Activated CD8-positive, alpha-beta memory T cell treated with anti-CD3 and anti-CD28 coated beads for 24 hours (primary cell): ENCODE measurements around the gene CALM3.
"Not testable (repeated sequence)": the region's sequence is repeated elsewhere in the genome, so short reads cannot be mapped to it uniquely, and the experiment has no call there.

Experiments
- DNase-seq: peaks from one replicate; pipeline ENCODE4 v3.0.0-alpha.2; 2020

Gene CALM3

DNA sequence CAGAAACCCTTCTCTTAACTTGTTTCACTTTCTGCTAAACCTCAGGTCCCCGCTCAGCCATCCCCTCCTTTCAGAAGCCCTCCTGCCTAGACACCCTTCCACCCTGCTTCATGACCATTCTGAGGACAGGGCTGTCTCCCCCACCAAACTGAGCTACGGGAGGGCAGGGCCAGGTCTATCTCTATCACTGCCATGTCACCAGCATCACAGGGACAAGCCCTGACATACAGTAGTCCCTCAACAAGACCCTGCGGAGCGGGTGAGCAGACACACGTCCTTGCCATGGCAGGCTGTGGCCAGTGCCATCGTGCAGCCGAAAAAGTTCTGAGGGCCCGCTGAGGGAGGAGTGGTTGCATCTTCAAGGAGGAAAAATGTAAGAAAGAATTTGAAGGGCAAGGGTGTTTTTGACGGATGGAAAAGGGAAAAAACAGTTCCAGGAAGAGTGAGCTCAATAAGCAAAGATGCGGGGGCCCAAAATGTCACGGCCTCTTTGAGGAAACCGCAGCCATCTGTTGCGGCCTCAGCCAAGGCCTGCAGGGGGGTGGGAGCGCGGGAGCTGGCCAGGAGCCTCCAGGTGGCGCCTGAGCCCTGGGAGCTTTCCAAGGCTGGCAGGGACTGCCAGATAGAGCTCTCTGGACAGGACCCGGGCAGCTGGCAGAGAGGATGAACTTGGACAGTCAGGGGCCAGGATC lies 15.6 kb downstream of the CALM3 start:
- peak; percentile 82 for DNase-seq

DNA sequence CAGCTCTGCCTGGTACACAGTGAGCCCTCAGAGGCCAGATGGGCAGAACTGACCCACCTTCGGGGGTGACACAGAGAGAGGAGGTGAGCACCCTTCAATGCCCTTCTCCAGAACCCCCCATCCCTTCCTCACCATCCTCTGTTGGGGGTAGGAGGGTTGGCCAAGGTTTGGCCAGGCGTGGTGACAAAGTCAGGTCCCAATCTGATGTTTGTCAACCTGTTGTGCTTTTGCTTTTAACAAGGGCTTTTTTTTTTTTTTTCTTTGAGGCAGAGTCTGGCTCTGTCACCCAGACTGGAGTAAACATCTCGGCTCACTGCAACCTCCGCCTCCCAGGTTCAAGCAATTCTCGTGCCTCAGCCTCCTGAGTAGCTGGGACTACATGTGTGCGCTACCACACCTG lies 16.5 kb downstream of the CALM3 start:
- no peak for DNase-seq

GRCh38 chr19:46618670-46619231 lies 17.6 kb downstream of the CALM3 start:
- no peak for DNase-seq

GRCh38 chr19:46620267-46620666 lies 19.1 kb downstream of the CALM3 start:
- no peak for DNase-seq

DNA sequence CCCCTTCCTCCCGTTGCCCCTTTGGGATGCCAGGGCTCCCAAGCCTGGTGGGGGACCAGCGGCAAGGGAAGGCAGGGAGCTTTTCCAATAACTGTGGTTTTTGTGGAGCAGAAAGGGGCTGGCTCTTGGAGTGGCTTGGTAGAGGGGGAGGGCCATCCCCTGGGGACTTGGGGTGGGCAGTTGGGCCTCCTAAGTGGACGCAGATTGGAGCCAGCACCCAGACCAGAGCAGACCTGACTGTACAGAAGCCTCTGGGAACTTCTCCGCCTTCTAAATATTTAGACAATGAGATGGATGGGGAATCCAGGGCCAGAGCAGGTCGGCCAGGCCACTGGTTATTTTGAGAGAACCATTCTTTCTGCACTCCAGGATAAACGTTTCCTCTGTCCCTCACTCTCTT lies 19.6 kb downstream of the CALM3 start:
- no peak for DNase-seq

- DNase-seq: no peak
Observed at GRCh38 chr19:46621191-46622117, 20.3 kb downstream of the CALM3 start.

GRCh38 chr19:46622118-46622446 lies 21.0 kb downstream of the CALM3 start:
- DNase-seq: no peak

DNA sequence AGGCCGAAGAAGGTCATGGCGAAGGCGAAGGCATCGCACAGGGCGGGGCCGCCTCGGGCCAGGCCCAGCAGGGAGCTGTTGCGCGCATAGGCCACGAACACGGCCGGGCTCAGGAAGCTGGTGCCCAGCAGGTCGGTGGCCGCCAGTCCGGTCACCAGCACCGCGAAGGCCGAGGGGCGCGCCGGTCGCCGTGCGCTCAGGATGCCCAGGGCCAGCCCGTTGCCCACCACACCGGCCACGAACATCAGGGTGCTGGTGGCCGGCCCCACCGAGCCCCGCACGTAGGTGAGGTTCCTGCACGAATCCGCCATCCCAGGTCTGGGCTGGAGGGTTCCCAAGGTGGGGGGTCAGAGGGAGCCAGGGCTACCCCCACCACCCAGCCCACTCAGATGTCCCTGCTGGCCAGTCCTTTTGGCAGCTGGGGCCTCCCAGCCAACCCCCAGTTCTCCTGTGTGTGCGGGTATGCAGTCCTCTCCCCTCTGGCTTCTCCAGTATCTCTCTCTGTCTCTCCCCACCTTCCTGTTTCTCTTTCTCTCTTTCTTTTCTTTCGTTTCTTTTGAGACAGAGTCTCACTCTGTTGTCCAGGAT lies 22.9 kb downstream of the CALM3 start:
- DNase-seq: no peak

DNA sequence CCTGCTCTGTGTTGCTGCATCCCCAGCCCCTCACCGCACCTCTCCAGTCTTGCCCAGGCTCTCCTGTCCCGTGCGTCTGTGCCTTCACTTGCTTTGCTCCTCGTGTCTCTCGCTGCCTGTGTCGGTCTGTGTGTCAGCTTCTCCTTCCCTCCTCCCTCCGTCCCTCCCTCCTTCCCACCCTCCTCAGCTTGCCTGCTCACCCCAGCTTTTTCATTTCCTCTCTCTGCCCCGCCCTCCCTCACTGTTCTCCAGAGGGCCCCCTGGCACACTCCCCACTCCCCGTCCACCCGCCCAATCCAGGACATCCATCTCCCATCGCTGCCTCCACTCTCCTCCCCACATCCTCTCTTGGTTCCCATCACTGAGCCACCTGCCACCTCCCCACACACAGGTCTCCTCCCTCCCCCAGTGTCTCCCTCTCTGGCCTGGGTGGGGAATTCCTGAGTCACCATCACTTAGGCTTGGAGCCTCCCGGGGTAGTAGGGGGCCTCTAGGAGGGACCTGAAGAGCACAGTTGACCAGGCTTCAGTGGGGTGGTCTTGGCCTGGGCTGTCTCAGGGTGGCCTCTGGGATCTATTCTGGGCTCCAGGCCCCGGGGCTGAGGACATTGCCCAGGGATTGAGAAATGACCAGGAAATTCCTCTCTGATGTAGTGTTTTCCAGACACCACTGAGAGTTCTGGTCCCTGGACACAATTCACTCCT lies 24.0 kb downstream of the CALM3 start, which contains the start of gene PTGIR:
PTGIR (minus strand) TSS at position 132 of the 704 bp plus-strand sequence. CDS start 864 bp downstream, outside the sequence.
- DNase-seq: peak; percentile 67

DNA sequence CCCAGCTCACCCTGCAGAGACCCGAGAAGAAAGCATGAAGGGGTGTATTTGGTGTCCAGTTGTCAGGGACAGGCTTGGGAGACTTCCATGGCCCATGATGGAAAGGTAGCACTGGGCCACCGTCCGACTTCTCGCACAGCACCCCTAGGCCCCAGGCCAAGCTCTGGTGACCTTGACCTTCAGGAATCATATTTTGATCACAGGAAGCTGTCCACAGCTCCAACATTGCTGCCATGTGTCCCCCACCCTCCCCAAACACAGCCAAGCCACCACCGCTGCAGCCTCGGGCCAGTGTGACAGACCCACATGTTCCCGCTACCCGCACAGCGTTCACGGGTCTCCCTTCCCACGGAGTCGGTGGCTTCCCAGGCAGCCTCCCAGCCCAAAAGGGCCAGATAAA lies 24.6 kb downstream of the CALM3 start:
- no peak for DNase-seq

- DNase-seq: no peak
Observed at GRCh38 chr19:46626446-46626845, 25.3 kb downstream of the CALM3 start.

DNA sequence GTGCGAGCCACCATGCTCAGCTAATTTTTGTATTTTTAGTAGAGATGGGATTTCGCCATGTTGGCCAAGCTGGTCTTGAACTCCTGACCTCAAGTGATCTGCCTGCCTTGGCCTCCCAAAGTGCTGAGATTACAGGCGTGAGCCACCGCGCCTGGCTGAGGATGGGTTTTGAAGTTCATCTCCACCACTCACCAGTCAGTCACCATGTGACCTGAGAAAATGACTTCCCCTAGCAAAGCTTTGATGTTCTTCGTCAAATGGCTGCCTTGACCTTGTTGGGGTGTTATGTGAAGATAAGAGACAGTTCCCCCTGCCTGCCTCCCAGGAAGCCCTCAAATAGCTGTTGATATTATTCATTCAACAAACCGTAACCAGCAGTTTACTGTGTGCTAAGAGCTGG lies 27.8 kb downstream of the CALM3 start:
- DNase-seq: not testable (repeated sequence)

DNA sequence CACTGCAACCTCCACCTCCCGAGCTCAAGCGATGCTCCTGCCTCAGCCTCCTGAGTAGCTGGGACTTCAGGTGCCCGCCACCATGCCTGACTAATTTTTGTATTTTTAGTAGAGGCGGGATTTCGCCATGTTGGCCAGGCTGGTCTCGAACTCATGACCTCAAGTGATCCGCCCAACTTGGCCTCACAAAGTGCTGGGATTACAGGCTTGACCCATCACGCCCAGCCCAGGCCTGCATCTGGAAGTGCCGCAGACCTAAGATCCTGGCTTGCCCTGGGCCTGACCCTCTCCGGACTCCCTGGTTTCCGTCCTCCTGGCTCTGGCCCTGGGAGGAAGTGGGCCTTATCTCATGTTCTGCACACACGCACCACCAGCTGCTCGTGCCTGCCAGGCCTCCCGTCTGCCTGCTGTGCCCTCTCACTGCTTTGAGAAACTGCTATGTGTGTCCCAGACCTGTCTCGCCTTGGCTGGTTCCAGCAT lies 28.5 kb downstream of the CALM3 start:
- no peak for DNase-seq

GRCh38 chr19:46630586-46631205 lies 29.6 kb downstream of the CALM3 start:
- DNase-seq: no peak

- DNase-seq: no peak
Observed at GRCh38 chr19:46631481-46631880, 30.4 kb downstream of the CALM3 start.

GRCh38 chr19:46633130-46633529 lies 32.0 kb downstream of the CALM3 start:
- DNase-seq: no peak

DNA sequence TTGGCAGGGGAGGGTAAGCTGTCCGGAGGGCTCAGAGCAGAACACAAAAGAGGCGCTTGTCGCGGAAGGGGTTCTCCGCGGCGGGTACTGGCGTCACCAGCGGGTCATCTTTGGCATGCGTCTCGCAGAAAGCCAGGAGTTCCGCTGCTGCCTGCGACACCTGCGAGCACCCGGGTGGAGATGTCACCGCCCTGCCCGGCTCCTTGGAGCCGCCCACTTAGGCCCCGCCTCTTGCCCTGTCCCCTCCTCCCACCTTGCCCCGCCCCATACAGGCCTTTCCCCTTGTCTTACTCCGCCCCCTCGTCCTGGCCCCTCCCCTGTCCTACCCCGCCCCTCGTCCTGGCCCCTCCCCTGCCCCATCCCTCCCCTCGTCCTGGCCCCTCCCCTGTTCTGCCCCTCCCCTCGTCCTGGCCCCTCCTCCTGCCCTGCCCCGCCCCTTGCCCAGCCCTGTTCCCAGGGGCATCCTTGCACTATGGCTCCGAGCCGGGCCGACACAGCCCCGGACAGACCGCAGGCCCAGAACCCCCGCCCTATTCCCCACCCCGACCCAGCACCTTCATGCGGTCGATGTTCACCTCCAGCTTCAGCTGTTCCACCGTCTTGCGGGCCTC lies 33.0 kb downstream of the CALM3 start:
- DNase-seq: peak; percentile 97

- DNase-seq: peak; percentile 62
Observed at GRCh38 chr19:46634656-46635218, 33.6 kb downstream of the CALM3 start.

- DNase-seq: peak; percentile 68
Observed at GRCh38 chr19:46635920-46636761, 35.0 kb downstream of the CALM3 start, which contains the start of gene GNG8. TSS of gene GNG8 (minus strand) at chr19:46636202. CDS start at chr19:46634682, 1,520 bp downstream.

GRCh38 chr19:46637224-46637623 lies 36.1 kb downstream of the CALM3 start:
- no peak for DNase-seq
